GM12873 (cell line): ENCODE measurements around the gene CDC45.

ENCODE experiments used
- TF ChIP-seq, protein P1 (sequence below): IDR thresholded peaks from 2 replicates; pipeline ENCODE4 v1.5.1; 2012; ENCODE audit warnings: low read depth, mild to moderate bottlenecking, moderate library complexity, low read length, control low read depth; ENCODE audit not compliant: insufficient read depth; ENCODE audit errors: missing control alignments

CDC45 gene

DNA sequence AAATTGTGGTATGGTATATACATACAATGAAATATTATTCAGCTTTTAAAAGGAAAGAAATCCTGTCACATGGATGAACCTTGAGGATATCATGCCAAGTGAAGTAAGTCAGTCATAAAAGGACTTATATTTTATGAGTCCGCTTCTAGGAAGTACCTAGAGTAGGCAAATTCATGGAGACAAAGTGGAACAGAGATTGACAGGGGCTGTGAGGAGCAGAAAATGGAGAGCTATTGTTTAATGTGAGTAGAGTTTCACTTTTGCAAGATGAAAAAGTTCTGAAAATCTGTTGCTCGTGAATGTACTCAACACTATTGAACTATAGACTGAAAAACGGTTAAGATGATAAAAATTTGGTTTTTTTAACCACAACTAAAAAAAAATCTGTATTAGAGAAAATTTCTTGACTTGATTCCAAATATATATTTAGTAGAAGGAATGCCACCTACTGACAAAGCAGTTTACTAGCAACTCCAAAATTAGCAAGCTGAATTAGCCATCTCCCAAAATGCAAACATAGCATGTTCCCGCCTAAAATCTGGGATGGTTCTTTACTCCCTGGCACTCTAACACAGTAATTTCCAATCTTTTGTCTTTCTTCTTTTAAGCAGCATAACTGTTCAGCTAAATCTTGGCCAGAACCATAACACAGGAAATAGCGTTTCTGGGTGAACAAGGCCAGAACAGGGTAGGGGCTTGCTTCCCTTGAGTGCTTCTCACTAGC lies 2.2 kb upstream of the CDC45 start:
- TF ChIP-seq, protein P1, sequence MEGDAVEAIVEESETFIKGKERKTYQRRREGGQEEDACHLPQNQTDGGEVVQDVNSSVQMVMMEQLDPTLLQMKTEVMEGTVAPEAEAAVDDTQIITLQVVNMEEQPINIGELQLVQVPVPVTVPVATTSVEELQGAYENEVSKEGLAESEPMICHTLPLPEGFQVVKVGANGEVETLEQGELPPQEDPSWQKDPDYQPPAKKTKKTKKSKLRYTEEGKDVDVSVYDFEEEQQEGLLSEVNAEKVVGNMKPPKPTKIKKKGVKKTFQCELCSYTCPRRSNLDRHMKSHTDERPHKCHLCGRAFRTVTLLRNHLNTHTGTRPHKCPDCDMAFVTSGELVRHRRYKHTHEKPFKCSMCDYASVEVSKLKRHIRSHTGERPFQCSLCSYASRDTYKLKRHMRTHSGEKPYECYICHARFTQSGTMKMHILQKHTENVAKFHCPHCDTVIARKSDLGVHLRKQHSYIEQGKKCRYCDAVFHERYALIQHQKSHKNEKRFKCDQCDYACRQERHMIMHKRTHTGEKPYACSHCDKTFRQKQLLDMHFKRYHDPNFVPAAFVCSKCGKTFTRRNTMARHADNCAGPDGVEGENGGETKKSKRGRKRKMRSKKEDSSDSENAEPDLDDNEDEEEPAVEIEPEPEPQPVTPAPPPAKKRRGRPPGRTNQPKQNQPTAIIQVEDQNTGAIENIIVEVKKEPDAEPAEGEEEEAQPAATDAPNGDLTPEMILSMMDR, result no peak

DNA sequence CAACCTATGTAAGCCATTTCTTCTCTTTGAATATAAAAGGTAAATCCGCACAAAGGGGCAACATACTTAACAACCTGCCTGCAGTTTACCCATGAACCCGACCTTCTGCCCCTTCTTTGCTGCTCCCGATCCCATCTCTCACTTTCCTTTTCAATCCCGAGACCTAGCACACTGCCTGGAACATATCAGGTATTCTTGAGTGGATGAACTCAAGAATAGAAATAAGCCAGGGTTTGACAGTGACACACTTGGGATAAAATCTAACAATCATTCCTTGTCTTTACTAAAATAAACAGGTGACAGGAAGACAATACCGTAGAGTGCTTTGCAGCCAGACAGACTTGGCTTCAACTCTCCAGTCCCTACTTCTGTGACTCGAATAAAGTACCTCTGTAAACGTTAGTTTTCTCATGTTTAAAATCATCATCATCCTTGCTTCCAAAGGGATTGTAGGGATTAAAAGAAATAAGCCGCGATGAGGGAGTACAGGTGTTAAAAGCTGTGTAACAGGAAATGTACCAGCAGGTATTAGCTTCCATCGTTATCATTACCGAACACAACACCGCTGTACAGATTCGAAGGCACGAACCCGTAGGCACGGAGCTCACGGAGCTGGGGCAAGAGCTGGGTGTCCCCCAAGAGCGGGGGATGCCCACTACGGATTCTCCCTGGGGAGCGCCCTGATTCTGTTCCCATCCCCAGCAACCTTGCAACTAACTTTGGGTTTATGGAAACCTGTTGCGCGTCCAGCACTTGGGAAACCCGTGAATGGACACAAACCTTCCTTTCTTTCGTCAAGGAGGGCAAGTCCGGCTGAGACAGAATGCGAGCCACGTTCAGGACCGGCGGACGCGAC lies 1.4 kb upstream of the CDC45 start:
- TF ChIP-seq, protein P1, result no peak

DNA sequence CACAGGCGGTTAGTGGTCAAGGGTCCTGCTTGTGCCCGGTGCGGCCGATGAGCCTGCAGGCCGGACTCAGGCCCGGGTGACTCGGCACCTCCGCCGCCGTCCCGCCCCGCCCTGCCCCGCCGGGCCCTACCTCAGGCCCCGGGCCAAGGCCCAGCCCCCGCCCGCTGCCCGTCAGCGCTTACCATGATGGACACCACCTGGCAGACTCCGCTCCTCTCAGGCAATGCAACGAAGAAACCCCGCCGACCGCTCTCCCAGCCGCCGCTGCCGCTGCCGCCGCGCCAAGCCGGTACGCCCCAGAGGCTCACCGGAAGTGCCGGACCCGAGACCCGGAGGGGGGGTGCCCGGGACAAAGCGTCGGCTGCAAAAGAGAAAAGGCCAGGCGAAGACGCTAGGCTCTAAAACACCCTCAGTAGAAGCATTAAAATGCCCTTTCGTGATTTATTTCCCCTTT lies 792 bp upstream of the CDC45 start, which contains the start of gene UFD1:
UFD1 (minus strand) TSS at position 293 of the 454 bp plus-strand sequence; CDS start at position 185, 108 bp downstream.
- TF ChIP-seq, protein P1, result no peak

DNA sequence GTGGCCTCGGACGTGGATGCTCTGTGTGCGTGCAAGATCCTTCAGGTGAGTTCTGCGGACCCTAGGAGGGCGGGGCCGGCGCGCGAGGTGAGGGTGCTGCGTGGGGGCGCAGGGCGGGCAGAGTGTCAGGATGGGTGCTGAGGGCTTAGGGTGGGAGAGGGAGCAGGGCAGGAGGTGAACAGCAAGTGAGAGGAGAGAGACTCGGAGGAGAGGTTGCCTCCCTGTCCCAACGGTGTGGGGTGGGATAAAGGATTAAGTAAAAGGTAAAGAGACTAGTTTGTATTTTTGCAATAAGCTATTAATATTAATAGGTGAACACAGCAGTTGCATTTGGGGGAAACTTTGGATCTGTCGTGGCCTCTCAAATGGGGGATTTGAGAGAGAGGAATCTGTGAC lies 451 bp downstream of the CDC45 start:
- TF ChIP-seq, protein P1, result no peak

DNA sequence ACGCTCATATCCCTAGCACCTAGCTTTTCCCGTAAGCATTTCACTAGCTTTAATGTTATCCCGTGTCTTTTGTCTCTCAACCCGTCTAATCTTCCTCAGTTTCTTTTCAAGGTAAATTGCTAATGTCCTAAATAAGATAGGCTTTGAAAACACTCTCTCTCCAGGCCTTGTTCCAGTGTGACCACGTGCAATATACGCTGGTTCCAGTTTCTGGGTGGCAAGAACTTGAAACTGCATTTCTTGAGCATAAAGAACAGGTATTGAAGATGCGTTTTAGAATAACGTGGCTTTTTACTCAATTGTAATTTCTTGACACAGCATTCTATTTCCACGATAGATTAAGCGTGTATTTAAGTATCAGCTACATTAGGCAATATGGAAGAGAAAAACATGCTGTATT lies 1.1 kb downstream of the CDC45 start:
- TF ChIP-seq, protein P1, result no peak

DNA sequence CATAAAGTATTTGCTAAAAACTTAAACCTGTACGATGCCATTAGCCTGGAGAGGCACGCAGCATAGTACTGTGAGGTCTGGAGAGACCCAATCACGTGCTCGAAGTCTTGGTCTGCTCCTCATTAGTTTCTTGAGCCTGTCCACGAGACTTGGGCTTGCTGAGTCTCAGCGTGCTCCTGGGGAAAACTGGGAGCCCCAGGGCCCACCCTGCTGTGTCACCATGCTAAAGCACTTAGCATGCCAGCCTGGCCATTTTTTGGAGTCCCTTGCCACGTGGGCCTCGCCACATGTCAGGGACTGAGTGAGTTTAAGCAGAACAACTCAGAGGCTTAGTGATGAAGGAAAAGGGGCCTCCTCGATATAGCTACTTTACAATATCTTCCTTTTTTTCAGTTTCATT lies 2.6 kb downstream of the CDC45 start:
- TF ChIP-seq, protein P1, result no peak

DNA sequence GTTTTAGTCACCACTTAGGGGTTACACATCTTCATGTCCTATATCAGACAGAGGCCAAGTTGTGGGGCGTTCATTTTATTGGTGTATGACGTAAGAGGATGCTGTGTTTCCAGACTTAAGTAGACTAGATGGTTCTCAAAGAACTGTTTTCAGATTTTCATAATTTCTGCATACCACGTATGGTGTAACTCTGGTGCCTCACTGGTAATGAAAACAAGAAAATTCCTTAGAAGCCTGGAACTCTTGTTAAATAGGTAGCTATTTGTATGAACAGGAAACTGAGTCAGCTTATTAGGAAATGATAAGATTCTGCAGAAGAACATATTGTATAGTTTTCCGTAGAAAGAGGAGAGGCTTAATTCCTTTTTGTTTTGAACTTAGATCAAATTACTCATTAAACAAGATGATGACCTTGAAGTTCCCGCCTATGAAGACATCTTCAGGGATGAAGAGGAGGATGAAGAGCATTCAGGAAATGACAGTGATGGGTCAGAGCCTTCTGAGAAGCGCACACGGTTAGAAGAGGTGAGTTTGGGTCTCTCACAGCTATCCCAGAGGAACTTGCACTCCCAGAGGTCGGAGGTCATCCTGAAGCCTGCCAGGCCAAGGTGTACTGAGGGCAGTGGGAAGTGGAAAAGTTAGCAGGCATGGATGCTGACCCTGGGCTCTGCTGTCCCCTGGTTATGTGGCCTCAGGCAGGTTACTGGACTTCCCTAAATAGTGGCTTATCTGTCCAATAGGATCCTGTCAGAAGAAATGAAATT lies 3.9 kb downstream of the CDC45 start:
- TF ChIP-seq, protein P1, result no peak
